CD4-positive, alpha-beta T cell treated with Interleukin-12 subunit alpha and Interleukin-12 subunit beta, for 1 hour (primary cell): ENCODE data around the gene ZGPAT.
"Not testable (repeated sequence)": the region's sequence is repeated elsewhere in the genome, so short reads cannot be mapped to it uniquely, and the experiment has no call there.

ENCODE experiments used
- DNase-seq: peaks from one replicate; pipeline ENCODE4 v3.0.0-alpha.2; 2020

The ZGPAT gene

DNA sequence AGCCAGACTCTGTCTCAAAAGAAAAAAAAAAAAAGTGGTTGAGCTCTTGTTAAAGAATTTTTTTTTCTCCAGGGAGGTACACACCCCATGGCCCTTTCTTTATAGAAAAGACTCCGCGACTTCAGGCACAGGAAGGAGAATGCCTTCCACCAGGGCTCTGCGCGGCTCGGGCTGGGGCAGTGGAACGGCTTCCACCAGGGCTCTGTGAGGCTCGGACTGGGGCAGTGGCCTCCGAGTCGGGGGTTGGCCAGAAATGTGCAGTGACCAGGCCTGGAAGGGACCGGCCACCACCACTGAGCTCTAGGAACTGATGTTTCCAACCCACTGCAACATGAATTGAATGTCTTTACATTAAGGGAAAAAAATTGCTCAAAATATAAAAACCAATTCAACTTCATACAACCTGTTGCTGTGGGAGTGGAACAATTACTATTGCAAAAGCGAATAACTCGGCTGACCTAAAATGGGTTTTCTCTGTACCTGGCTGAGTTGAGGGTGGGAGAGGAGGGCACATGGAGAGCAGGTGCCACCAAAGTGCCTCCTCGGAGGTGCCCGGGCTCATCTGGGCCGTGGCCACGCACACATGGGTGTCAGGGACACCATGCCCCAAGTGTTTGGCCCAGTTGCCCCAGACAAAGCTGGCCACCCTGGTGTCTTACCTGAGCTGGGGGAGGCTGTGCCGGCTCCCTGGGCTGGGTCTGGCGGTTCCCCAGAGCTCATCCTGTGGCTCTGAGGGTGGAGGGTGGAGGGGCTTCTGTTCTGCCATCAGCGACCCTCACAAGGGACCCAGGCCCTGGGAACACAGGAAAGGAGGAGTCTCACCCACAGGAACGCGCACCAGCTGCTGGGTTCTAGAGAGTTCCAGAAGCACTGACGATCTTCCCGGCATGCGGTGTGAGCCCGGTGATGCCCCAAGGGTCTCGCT lies 61.0 kb downstream of the ZGPAT start:
- no peak for DNase-seq

DNA sequence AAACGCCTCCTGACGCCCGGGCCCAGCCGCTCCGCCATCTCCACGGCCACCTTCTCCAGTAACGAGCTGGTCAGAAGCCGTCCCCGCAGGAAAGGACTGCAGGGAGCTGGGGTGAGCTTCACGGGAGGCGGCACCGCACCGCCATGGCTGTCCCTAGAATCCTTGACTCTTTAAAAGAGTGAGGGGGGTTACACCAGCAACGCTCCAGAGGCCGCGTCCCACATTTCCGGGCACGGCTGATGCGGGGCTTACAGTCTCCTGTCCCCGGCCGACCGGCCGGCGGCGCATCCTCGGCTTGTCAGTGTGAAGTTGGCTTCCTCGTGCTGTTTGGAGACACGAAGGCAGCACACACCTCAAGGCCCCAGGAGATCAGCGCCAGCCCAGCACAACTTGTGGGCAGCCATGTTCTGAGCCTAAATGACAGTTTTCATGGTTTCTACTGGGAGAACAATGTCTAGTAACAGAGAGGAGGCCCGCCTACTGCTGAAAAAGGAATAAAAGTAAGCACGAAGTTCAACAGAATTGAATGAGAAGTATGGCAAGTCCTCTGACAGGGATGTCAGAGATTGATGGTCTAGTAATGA lies 62.1 kb downstream of the ZGPAT start:
- DNase-seq, result no peak

DNA sequence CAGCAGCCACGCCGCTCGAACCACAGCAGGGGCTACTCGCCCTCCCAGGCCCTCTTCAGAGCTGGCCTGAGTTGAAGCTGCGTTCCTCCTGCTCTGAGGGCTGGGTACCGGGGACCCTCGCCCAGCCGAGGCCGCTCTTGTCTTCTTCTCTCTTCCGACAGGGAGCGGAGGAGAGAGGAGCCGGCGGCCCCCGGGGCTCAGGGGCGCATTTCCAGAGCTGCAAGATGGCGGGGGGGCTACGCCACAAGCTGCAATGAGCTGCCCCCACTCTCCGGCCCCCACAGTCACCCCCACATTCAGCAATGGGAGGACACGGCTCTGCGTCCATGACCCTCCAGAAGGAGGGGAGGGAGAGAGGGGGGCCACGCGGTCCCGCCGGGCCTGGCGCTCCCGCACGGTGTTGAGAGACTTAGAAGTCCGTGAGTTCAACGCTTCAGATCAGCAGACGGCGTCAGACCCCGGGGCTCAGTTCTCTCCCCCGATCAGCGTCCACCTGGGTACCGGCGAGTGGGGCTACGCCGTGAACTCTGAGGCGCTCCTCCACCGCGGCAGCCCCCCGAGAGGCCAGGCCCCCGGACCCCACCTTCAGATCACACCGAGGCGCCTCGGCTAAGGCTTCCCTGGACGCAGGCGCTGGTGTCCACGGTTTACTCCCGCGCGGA lies 63.3 kb downstream of the ZGPAT start:
- no peak for DNase-seq

DNA sequence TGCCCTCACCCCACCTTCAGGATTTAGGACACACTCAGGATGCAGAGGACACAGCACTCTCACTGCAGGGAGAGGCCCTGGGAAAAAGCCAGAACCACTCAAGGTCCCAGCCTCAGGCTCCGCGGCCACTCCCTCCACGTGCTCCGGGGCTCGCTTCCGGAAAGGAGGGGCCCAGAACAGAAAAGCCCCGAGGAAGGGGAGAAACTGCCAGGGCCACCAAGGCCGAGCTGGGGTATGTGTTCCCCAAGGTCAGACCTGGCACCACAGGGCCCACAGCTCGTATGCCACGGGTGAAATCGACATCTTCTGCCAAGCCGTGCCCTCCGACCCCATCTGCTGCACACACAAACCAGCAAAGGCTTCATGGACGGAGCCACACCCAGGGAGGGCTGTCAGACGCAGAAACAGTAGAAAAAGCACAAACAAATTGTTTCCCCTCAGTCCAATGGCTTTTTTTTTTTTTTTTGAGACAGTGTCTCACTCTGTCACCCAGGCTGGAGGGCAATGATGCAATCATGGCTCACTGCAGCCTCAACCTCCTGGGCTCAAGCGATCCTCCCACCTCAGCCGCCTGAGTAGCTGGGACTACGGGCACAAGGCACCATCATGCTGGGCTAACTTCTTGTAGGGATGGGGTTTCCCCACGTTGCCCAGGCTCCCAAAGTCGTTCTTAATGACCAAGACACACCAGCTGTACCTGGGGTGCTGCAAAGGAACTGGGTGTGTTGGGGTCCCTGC lies 65.1 kb downstream of the ZGPAT start:
- DNase-seq, result no peak

DNA sequence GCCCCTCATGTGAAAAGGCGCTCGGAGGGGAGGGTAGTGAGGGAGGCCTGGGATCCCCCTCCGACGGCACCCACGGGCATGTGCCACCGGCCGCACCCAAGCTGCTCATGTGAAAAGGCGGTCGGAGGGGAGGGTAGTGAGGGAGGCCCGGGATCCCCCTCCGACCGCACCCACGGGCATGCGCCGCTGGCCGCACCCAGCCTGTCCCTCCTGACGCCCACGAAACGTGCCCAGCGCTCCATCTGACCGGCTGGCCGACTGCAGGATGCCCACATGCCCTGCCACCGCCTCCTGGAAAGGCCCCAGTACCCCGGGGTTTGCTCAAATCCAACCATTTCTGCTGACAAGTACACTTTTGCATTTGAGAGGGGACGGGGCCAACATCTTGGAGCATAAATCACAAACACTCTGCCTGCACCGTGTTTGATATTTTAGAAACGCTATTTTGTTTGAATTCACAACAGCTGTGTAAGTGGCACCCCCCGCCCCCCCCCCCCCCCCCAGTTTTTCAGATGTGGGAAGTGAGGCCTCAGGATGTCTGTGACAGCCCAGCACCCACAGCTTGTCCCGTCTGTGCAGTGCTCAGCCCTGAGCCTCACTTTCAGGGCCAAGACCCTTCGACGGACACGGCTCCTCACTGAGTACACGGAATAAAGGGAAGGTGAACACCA lies 65.9 kb downstream of the ZGPAT start:
- no peak for DNase-seq

DNA sequence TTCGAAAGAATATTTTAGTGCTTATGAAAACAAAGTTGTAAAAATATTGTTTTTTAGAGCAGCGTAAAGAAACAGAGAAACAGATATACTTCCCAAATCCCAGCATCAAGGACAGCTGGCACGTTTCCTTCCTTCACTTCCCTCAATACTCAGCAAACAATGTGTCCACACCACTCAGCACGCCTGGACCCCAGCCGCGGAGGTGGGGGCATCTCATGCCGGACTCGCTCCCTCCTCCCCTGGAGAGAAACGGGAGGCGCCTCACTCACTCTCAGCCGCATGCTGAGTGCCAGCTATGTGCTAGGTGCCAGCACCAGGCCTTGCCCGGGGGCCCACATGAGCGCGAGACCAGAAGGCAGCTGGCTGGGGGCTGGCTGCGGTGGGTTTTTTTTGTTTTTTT lies 66.5 kb downstream of the ZGPAT start:
- no peak for DNase-seq

DNA sequence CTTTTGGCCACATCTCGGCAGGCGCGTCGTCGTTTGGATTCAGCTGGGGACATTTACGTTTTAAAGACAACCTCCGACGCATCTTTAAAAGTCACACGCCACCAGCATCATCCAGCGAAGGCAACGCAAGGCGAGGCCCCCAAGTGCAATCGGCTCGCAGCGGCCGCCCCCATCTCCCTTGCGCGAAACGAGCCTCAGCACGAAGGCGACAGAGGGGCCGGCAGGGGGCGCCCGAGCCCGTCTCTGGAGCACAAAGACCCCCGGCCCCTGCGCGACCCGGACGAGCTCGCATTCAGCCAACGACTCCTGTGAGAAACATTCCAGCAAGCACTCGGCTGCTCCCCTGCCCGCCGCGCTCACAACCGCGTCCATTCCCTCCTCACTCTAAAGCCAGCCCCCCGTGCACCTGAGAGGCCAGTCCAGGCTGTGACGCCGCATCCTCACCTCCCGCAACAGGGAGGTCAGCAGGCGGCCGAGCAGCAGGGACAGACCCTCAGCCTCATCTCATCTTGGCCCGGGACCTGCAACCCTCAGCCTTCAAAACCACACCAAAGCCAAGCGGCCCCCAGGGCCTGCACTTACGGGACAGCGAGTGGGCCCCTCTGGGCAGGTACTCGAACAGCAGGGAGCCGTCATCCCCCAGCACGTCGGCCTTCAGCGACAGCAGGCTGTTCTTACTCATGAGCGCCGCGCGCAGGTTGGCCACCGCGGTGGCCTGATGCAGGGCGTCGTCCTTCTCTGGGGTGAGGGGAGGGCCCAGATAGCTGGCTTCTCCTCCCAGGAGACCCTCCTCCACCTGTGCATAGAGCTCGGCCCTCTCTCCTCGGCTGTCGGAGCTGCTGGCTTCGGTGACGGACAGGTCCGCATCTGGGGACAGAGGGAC lies 67.5 kb downstream of the ZGPAT start:
- DNase-seq, result peak; percentile 37

DNA sequence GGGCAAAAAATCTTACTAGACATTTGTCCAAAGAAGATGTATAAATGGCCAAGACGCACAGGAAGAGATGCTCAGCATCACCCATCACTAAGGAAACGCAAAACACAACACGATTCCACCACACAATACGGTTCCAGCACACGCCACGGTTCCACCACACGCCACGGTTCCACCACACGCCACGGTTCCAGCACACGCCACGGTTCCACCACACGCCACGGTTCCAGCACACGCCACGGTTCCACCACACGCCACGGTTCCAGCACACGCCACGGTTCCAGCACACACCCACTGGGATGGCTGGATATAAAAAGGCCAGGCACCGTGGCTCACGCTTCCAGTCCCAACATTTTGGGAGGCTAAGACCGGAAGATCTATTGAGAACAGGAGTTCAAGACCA lies 69.0 kb downstream of the ZGPAT start:
- not testable (repeated sequence) for DNase-seq

DNA sequence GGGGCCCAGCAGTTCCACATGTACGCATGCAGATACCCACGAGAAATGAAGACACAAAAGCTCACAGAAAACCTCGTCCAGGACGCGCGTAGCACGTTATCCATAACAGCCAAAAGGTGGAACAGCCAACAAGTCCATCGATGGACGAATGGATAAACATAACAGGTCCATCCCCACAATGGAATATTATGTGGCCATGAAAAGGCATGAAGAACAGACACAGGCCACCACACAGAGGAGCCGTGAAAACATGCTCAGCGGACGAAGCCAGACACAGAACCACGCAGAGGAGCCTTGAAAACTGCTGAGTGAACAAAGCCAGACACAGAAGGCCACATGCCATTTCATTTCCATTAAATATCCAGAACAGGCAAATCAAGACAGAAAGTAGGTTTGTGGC lies 69.8 kb downstream of the ZGPAT start:
- DNase-seq, result no peak

DNA sequence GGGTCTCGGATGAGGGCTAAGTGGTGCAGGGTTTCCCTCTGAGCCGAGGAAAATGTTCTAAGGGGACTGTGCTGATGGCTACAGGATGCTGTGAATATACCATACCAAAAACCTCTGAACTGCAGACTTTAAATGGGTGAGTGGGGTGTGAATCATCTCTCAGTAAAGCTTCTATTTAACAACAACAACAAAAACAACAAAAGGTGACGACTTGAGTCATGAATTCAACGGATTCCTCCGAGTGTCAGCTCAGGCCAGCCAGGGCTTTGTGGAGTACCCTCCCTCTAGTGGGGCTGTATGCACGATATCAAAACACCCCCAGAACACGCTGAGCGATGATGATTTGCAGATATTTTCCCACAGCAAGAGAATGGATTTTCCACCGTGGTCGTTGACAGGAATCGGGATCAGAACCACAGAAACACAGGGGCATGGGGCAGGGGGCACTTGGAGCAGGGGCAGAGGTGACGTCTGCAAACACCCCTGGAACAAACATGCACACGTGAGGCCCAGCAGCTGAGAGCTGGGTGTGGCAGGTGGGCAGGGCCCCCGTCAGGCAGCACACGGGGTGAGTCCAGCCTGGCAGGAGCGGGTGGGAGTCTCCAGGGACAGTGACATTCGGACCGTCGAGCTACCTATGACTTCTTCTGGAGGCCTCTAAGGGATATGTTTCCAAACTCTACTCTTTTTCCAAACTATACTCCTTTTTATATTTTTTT lies 70.4 kb downstream of the ZGPAT start:
- no peak for DNase-seq

DNA sequence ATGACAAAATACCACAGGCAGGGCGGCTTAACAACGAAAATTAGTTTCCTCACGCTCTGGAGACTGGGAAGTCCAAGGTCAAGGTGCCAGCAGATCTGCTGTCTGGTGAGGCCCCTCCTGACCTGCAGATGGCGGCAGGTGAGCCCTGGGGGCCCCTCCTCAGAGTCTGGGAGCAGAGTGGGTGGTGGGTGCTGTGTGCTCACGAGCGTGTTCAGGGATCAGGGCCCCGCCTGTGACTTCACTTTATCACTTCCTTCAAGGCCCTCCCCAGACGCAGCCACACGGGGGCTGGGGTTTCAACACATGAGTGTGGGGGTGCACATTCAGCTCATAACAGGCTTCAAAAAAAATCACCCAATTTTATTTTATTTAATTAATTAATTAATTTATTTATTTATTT lies 71.0 kb downstream of the ZGPAT start:
- DNase-seq, result no peak

DNA sequence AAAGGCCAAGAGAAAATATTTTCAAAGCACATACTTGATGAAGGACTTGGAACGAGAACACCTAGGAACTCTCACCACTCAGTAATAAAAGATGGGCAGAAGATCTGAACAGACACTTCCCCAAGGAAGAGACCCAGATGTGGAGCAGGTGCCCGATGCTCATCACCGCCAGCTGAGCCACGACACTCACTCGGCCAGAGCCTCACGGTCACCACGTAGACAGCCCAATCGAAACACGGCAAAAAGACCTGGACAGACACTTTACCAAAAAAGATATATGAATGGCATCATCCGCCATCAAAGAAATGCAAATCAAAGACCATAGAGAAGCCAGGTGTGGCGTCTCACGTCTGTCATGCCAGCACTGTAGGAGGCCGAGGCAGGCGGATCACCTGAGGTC lies 73.3 kb downstream of the ZGPAT start:
- no peak for DNase-seq

DNA sequence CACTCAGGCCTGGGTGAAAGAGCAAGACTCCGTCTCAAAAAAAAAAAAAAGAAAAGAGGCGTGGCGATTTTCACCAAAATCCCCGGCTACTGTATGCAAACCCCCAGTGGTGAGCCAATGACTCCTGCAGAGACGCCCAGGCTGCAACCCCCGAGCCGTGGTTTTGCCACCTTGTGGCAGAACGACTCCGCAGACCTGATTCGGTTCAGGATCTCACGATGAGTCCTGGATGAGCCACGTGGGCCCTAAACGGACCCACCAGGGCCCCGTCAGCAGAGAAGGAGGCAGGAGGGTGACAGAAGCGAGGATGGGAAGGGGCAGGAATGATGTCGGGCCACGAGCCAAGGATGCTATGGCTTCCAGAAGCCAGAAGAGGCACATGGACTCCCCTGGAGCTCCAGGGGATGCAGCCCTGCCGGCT lies 74.2 kb downstream of the ZGPAT start:
- peak; percentile 84 for DNase-seq

DNA sequence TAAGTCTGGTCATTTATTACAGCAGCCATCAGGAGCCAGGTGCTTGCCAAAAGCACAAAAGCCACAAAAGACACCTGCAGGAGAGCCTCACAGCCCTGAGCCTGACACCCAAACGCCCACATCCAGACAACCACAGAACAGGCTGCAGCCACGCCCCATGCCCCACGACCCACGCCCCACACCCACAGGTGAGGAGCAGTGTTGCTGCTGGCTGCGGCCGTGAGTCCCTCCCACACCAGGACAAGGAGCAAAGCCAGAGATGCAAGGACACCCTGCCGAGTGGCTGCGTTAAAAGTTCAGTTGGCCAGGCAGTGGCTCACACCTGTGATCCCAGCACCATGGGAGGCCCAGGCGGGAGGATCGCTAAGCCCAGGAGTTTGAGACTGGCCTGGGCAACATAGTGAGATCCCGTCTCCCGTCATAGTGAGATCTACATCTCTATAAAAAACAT lies 74.7 kb downstream of the ZGPAT start:
- no peak for DNase-seq

DNA sequence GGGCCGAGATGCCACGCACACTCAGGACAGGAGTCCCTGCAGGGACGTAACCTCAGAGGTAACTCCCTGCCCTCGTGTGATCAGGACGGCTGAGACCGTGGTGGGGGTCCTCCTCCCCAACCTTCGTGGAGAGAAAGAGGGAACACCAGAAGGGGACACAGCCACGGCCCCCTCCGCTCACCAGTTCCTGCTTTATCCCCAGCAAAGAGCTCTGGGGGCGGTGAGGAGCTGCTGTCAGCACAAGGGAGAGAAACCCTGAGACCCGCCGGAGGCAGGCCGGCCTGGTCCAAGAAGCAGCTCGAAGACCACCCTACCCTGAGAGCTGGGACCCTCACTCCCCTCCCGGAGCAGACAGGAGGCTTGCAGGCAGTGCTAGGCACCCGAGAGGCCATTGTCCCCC lies 76.1 kb downstream of the ZGPAT start:
- no peak for DNase-seq

DNA sequence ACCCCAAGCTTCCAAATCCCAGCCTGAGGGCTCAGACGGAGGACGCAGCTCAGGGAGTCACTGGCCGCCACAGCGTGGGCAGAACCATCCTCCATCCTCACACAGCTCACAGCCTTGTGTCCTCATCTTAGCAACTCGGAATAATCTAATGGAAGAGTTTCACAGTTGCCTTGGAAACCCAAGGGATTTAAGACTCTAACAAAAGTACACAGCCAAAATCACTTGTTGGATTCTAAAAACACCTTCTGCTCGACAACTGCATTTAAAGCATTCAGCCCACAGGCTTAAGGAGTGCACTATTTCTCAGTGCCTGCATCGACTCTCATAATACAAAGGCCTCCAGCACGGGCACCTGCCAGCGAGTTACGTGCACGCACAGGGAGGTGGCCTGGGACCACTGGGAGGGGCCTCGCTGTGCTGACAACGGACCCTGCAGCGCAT lies 77.9 kb downstream of the ZGPAT start:
- DNase-seq, result no peak
